ENCODE measurements around the gene SMARCA5. TPM values are rescaled to one million over a fixed set of nuclear protein-coding genes. Genes with fewer than 3 reads are reported as not detected.

Gene SMARCA5
- total and polyA plus RNA-seq, 2 donors (not counting 3 experiments of a cell fraction or from before 2014, with no cell fraction given), result 7.9 to 57.6 TPM

GRCh38 chr4:143512978-143513313 lies 556 bp upstream of the SMARCA5 start:
- POLR2A ChIA-PET, result interaction anchor here (1.5 kb wide), 1 partner anchor 18 kb away, joined by 4 read pairs; no protein-coding TSS in a partner anchor
- no peak for FAIRE-seq
- Histone ChIP-seq H3K27me3 (ENCODE audit: control insufficient read depth in 2 of 2, insufficient read depth in 2 of 2, low read length in 2 of 2) (peaks cover 5 to 11% of the 10 kb centered on the region in 2 experiments), H3K4me1 (ENCODE audit: control insufficient read depth, extremely low read depth, insufficient read depth, low read length) (peaks cover 23% of the 10 kb centered on the region), H4K20me1 (replicated peaks; ENCODE audit: control insufficient read depth, extremely low read depth, insufficient read depth, low read length) (peaks cover 8% of the 10 kb centered on the region), H3K4me2 (ENCODE audit: insufficient read depth, low read length) (peak overlapping the region; percentile 87), H3K79me2 (ENCODE audit: control insufficient read depth, insufficient read depth, low read length) (peaks cover 44% of the 10 kb centered on the region), H2AFZ (ENCODE audit: low read depth, low read length) (peak overlapping the region; percentile 32), H3K27ac (ENCODE audit: insufficient read depth, low read depth, low read length) (peak overlapping the region; percentile 76), H3K36me3 (ENCODE audit: control insufficient read depth in 2 of 2, extremely low read depth in 1 of 2, insufficient read depth in 2 of 2, low read length in 2 of 2) (no peaks in the 10 kb centered on the region), H3K4me3 (replicated peaks in 1 of 3; ENCODE audit: insufficient read depth in 1 of 3, low read depth in 1 of 3, low read length in 3 of 3) (peak overlapping the region; percentile 4 to 88 (median 81)), H3K9me3 (replicated peaks; ENCODE audit: control insufficient read depth, insufficient read depth, low read length) (no peaks in the 10 kb centered on the region), H3K9ac (replicated peaks; ENCODE audit: extremely low read depth, insufficient read depth, low read length) (peak overlapping the region; percentile 93), H3K9me1 (replicated peaks; ENCODE audit: control insufficient read depth, extremely low read depth, insufficient read depth, low read length) (no peaks in the 10 kb centered on the region)
- DNase-seq (ENCODE audit: low read depth, low spot score), result no peak
- CTCF ChIA-PET, result interaction anchor here (0.6 to 3.0 kb wide), 5 partner anchors 13 to 467 kb away, joined by 3 to 19 read pairs (median 4); no protein-coding TSS in a partner anchor
- intact Hi-C loops (cut with micrococcal nuclease) (loop anchor here (1.0 to 10.0 kb wide), 5 partner anchors 131 to 1748 kb away; partner anchors contain the start of gene GAB1), dilution Hi-C loops (cut with MboI; ENCODE audit: extremely low pct_ligation_motif_present, low sequenced_read_pairs) (no loop called here)
- no peak for TF ChIP-seq FOS (IDR thresholded peaks at IDR 0.05; ENCODE audit: borderline replicate concordance, insufficient read depth, low read length)
- no peak for TF ChIP-seq CTCF (IDR thresholded peaks at IDR 0.05; ENCODE audit: extremely low read depth in 1 of 2, insufficient read depth in 1 of 2, low read depth in 1 of 2, low read length in 2 of 2)
- no peak for TF ChIP-seq MAX (IDR thresholded peaks at IDR 0.05; ENCODE audit: insufficient read depth, insufficient read length)
- TF ChIP-seq JUN (IDR thresholded peaks at IDR 0.05; ENCODE audit: borderline replicate concordance, insufficient read depth, insufficient read length, low read depth), result no peak
- no peak for TF ChIP-seq POLR2A (IDR thresholded peaks at IDR 0.05; ENCODE audit: low read depth, low read length)
- TF ChIP-seq GATA2 (IDR thresholded peaks at IDR 0.05; ENCODE audit: insufficient read depth, insufficient read length, low read depth, low read length), result no peak
- TSS peak; percentile 66 for BruUV-seq (replicated peaks)

All from endothelial cell of umbilical vein (primary cell).